Liver (tissue), 3 donors: ENCODE data around the gene PLPP4.

Experiments used
- GABPA ChIP-seq, 2 donors: IDR thresholded peaks in 1 of 2; conservative IDR thresholded peaks in 1 of 2; 2 replicates each; pipeline ENCODE4 v1.6.1; 2016; ENCODE audit warnings: antibody characterized with exemption in 2 of 2, mild to moderate bottlenecking in 1 of 2, moderate library complexity in 1 of 2
- JUND ChIP-seq, 2 donors: IDR thresholded peaks; 2 replicates each; pipeline ENCODE4 v1.6.1; 2016; ENCODE audit warnings: antibody characterized with exemption in 2 of 2
- MAX ChIP-seq: IDR thresholded peaks from 2 replicates; pipeline ENCODE4 v1.6.1; 2016; ENCODE audit warnings: antibody characterized with exemption
- NR2F2 ChIP-seq: IDR thresholded peaks from 2 replicates; pipeline ENCODE4 v1.6.1; 2016; ENCODE audit warnings: antibody characterized with exemption
- RAD21 ChIP-seq, 2 donors: IDR thresholded peaks; 2 replicates each; pipeline ENCODE4 v1.6.1; 2016; ENCODE audit warnings: antibody characterized with exemption in 2 of 2, mild to moderate bottlenecking in 2 of 2
- REST ChIP-seq: IDR thresholded peaks from 2 replicates; pipeline ENCODE4 v1.6.1; 2016; ENCODE audit warnings: antibody characterized with exemption, mild to moderate bottlenecking
- RXRA ChIP-seq, 2 donors: IDR thresholded peaks; 2 replicates each; pipeline ENCODE4 v1.6.1; 2017 to 2018; ENCODE audit warnings: antibody characterized with exemption in 2 of 2, mild to moderate bottlenecking in 1 of 2
- SP1 ChIP-seq: IDR thresholded peaks from 2 replicates; pipeline ENCODE4 v1.6.1; 2018; ENCODE audit warnings: antibody characterized with exemption, mild to moderate bottlenecking
- TAF1 ChIP-seq: conservative IDR thresholded peaks from 2 replicates; pipeline ENCODE4 v1.6.1; 2016; ENCODE audit warnings: antibody characterized with exemption, mild to moderate bottlenecking
- YY1 ChIP-seq: IDR thresholded peaks from 2 replicates; pipeline ENCODE4 v1.6.1; 2016; ENCODE audit warnings: antibody characterized with exemption, mild to moderate bottlenecking
- ZBTB33 ChIP-seq: IDR thresholded peaks from 2 replicates; pipeline ENCODE4 v1.6.1; 2016; ENCODE audit warnings: antibody characterized with exemption
- TF ChIP-seq, protein P1 (sequence below): fragments of 150-350 bp; IDR thresholded peaks from 2 replicates; pipeline ENCODE4 v1.5.1; 2017; ENCODE audit warnings: improper control_type of control experiment, low read depth, low read length; ENCODE audit not compliant: missing input control
- TF ChIP-seq, protein P2 (sequence below): IDR thresholded peaks from 2 replicates; pipeline ENCODE4 v1.6.1; 2016; ENCODE audit warnings: antibody characterized with exemption
- donor health status: healthy.
- donor health status: healthy.

DNA sequence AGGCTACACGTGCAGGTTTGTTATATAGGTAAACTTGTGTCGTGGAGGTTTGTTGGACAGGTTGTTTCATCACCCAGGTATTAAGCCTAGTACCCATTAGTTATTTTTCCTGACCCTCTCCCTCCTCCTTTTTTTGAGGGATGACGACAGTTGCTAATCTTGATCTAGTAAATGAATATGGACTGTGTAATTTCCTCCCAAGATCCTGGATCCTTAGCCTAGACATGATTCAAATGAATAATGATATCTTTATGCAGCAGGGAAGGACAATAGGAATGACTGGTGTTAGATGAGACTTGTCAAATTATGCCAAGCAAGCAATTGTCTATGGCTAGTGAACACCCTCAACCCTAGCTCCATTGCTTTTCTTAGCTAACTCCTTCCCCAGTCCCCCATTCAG, 156.2 kb downstream of the PLPP4 start:
- TF ChIP-seq, protein P1, sequence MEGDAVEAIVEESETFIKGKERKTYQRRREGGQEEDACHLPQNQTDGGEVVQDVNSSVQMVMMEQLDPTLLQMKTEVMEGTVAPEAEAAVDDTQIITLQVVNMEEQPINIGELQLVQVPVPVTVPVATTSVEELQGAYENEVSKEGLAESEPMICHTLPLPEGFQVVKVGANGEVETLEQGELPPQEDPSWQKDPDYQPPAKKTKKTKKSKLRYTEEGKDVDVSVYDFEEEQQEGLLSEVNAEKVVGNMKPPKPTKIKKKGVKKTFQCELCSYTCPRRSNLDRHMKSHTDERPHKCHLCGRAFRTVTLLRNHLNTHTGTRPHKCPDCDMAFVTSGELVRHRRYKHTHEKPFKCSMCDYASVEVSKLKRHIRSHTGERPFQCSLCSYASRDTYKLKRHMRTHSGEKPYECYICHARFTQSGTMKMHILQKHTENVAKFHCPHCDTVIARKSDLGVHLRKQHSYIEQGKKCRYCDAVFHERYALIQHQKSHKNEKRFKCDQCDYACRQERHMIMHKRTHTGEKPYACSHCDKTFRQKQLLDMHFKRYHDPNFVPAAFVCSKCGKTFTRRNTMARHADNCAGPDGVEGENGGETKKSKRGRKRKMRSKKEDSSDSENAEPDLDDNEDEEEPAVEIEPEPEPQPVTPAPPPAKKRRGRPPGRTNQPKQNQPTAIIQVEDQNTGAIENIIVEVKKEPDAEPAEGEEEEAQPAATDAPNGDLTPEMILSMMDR = no peak
- TF ChIP-seq RXRA (IDR thresholded peaks at IDR 0.05) (no peak), JUND (IDR thresholded peaks at IDR 0.05) (no peak), SP1 (no peak), REST (no peak), RAD21 (IDR thresholded peaks at IDR 0.05) (no peak), MAX (no peak), TAF1 (no peak), ZBTB33 (no peak), YY1 (no peak), NR2F2 (no peak), GABPA (IDR thresholded peaks at IDR 0.05 in 1 of 2, conservative IDR thresholded peaks at IDR 0.05 in 1 of 2) (no peak)
- TF ChIP-seq, protein P2, sequence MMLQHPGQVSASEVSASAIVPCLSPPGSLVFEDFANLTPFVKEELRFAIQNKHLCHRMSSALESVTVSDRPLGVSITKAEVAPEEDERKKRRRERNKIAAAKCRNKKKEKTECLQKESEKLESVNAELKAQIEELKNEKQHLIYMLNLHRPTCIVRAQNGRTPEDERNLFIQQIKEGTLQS = no peak
